Mesothelial cell of epicardium (in vitro differentiated cells): Measurements from ENCODE around the gene HOXD10. TPM values are rescaled to one million over a fixed set of nuclear protein-coding genes. Genes with fewer than 3 reads are reported as not detected.

ENCODE experiments used
- DNase-seq, 2 experiments: peaks; one replicate each; pipeline ENCODE4 v3.0.0; 2021; ENCODE audit warnings: low spot score in 2 of 2; ENCODE audit not compliant: unreplicated experiment in 2 of 2
- H3K27ac Mint-ChIP-seq: 2 replicates; pipeline ENCODE4 v1.8.0; 2021; ENCODE audit warnings: mixed read lengths
- H3K27me3 Mint-ChIP-seq: 2 replicates; pipeline ENCODE4 v1.8.0; 2021; ENCODE audit warnings: low read depth, mixed read lengths
- H3K36me3 Mint-ChIP-seq: 2 replicates; pipeline ENCODE4 v1.8.0; 2021; ENCODE audit warnings: mixed read lengths
- H3K4me1 Mint-ChIP-seq: 2 replicates; pipeline ENCODE4 v1.8.0; 2021; ENCODE audit warnings: mixed read lengths
- H3K4me3 Mint-ChIP-seq: 2 replicates; pipeline ENCODE4 v1.8.0; 2021; ENCODE audit warnings: mild to moderate bottlenecking, moderate library complexity, mixed read lengths
- H3K9me3 Mint-ChIP-seq: 2 replicates; pipeline ENCODE4 v1.8.0; 2021; ENCODE audit warnings: mixed read lengths
- CTCF ChIP-seq: fragments of 200-600 bp; sonication (generic); IDR thresholded peaks from one replicate; pipeline ENCODE4 v1.5.0; 2021; ENCODE audit warnings: antibody characterized with exemption; ENCODE audit not compliant: unreplicated experiment
- total RNA-seq: library from RNA; stranded (reverse); gene quantifications from 3 replicates; pipeline ENCODE4 v1.2.1, GENCODE V29; 2021

HOXD10 gene
- total RNA-seq, 1 donor from 2014 or later = 3.2 TPM

GRCh38 chr2:176072951-176073904, 43.4 kb upstream of the HOXD10 start:
- Mint-ChIP-seq H3K4me3 (no peak overlapping the region), H3K4me1 (peaks cover 5% of the 10 kb centered on the region), H3K36me3 (no peaks in the 10 kb centered on the region), H3K9me3 (no peaks in the 10 kb centered on the region), H3K27ac (no peak overlapping the region), H3K27me3 (peaks cover 99% of the 10 kb centered on the region)
- no peak for DNase-seq
- no peak for TF ChIP-seq CTCF

- no peaks in the 10 kb centered on the region for H3K36me3 Mint-ChIP-seq
- H3K27me3 Mint-ChIP-seq = peaks cover 99% of the 10 kb centered on the region
- H3K4me3 Mint-ChIP-seq = no peak overlapping the region
- no peaks in the 10 kb centered on the region for H3K9me3 Mint-ChIP-seq
- TF ChIP-seq CTCF = no peak
- peaks cover 8% of the 10 kb centered on the region for H3K4me1 Mint-ChIP-seq
- DNase-seq = no peak
- no peak overlapping the region for H3K27ac Mint-ChIP-seq
Observed at GRCh38 chr2:176074919-176075425, 41.6 kb upstream of the HOXD10 start.

- H3K9me3 Mint-ChIP-seq = no peaks in the 10 kb centered on the region
- no peak for TF ChIP-seq CTCF
- no peak for DNase-seq
Observed at GRCh38 chr2:176075481-176075880, 41.1 kb upstream of the HOXD10 start.

GRCh38 chr2:176076063-176076462, 40.5 kb upstream of the HOXD10 start:
- no peak for DNase-seq
- no peak for TF ChIP-seq CTCF
- H3K4me1 Mint-ChIP-seq = peaks cover 10% of the 10 kb centered on the region
- peaks cover 96% of the 10 kb centered on the region for H3K27me3 Mint-ChIP-seq
- H3K27ac Mint-ChIP-seq = no peak overlapping the region
- no peak overlapping the region for H3K4me3 Mint-ChIP-seq
- H3K36me3 Mint-ChIP-seq = no peaks in the 10 kb centered on the region
- no peaks in the 10 kb centered on the region for H3K9me3 Mint-ChIP-seq

More at GRCh38 chr2:176075481-176075880, 41.1 kb upstream of the HOXD10 start:
- Mint-ChIP-seq H3K27ac (no peak overlapping the region), H3K4me1 (peaks cover 8% of the 10 kb centered on the region), H3K4me3 (no peak overlapping the region), H3K27me3 (peaks cover 96% of the 10 kb centered on the region), H3K36me3 (no peaks in the 10 kb centered on the region)

- peaks cover 11% of the 10 kb centered on the region for H3K4me1 Mint-ChIP-seq
- H3K4me3 Mint-ChIP-seq = no peak overlapping the region
- TF ChIP-seq CTCF = no peak
- H3K9me3 Mint-ChIP-seq = no peaks in the 10 kb centered on the region
- no peak overlapping the region for H3K27ac Mint-ChIP-seq
- no peaks in the 10 kb centered on the region for H3K36me3 Mint-ChIP-seq
- H3K27me3 Mint-ChIP-seq = peaks cover 96% of the 10 kb centered on the region
- no peak for DNase-seq
Observed at GRCh38 chr2:176076796-176077195, 39.8 kb upstream of the HOXD10 start.
